ENCODE results near the gene AFF1.

DNA sequence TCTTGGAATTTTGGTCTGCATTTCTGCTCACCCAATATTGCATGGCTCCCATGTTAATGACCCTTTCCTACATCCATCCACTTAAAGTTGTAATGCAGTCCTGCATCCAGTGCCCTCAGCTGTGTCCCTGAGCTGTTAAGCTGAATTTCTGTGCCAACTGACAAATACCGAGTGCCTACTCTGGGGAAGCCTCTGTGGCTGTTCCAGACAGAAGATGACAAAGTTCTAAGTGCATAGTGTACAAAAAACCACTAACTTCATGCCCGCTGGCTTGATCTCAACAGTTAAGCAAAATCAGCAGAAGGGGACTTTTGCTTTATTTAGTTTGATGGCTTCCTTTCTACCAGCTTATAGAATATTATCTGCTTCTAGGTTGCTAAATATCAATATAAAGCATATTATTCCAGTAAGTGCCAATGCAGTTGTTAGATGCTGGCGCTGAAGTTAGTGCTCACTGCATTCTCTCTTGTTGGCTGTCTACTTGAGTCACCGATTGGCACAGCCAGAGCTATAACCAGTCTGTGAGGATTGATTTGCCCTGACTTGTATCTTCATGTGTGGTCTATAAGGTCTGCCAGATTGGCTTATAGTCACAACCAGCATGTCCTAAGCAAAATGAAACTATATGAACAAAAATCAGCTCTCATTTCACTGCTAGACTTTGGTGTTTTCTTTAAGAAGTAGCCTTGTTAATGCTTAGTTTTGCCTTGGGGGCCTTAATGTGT is 186.7 kb downstream of the AFF1 start:
- TF ChIP-seq POLR2A (IDR thresholded peaks at IDR 0.05; ENCODE audit: low read length) (no peak), GATA1 (IDR thresholded peaks at IDR 0.05; ENCODE audit: low read depth, low read length) (no peak)

Data from erythroblast (primary cell).